SK-N-SH (cell line): Measurements from ENCODE around the gene TRPM2. TPM values are rescaled to one million over a fixed set of nuclear protein-coding genes. Genes with fewer than 3 reads are reported as not detected.

Source experiments
- CTCF ChIA-PET: fragments of 300-600, 350-600 bp; formaldehyde crosslinking; extraction: SDS; loops from one replicate; lab custom pipeline; 2021; lab: Yijun Ruan, JAX
- POLR2A ChIA-PET: fragments of 350-600 bp; sonication (Branson Sonifier 250); formaldehyde crosslinking; extraction: SDS; loops from one replicate; lab custom pipeline; 2020; ENCODE audit warnings: antibody characterized with exemption, inconsistent platforms; lab: Yijun Ruan, JAX
- DNase-seq: peaks from one replicate; pipeline ENCODE4 v3.0.0; 2012
- H2AFZ ChIP-seq: fragments of 200-600 bp; sonication (generic); 2 replicates; pipeline ENCODE4 v1.8.1; 2016; ENCODE audit warnings: antibody characterized with exemption, mild to moderate bottlenecking, low read depth
- H3F3A ChIP-seq: fragments of 200-600 bp; sonication (generic); replicated peaks from 2 replicates; pipeline ENCODE3; 2016; ENCODE audit warnings: antibody characterized with exemption, mild to moderate bottlenecking; ENCODE audit not compliant: insufficient read depth
- H3K27ac ChIP-seq, 2 experiments: fragments of 200-500 bp in 1 of 2; fragments of 200-600 bp in 1 of 2; sonication (Bioruptor generic) in 1 of 2; sonication (generic), shearing (Covaris generic) in 1 of 2; 2 replicates each; pipeline versions ENCODE4 v1.5.1 to v1.6.1; 2014 to 2016; ENCODE audit warnings: low read depth in 2 of 2, inconsistent platforms in 1 of 2, low read length in 1 of 2, mild to moderate bottlenecking in 1 of 2, mixed read lengths in 1 of 2
- H3K27me3 ChIP-seq: fragments of 200-600 bp; sonication (generic), shearing (Covaris generic); 2 replicates; pipeline ENCODE4 v1.6.1; 2016; ENCODE audit warnings: mixed run types; ENCODE audit not compliant: insufficient read depth
- H3K36me3 ChIP-seq, 2 experiments: fragments of 200-500 bp in 1 of 2; fragments of 200-600 bp in 1 of 2; sonication (Bioruptor generic) in 1 of 2; sonication (generic) in 1 of 2; replicated peaks in 1 of 2; 2 replicates each; pipeline versions ENCODE3 to v1.5.1; 2014 to 2016; ENCODE audit warnings: low read length in 1 of 2, mild to moderate bottlenecking in 1 of 2; ENCODE audit not compliant: insufficient read depth in 2 of 2, control insufficient read depth in 1 of 2
- H3K4me1 ChIP-seq, 2 experiments: fragments of 200-500 bp in 1 of 2; fragments of 200-600 bp in 1 of 2; sonication (Bioruptor generic) in 1 of 2; sonication (generic), shearing (Covaris generic) in 1 of 2; 2 replicates each; pipeline versions ENCODE4 v1.5.1 to v1.6.1; 2014 to 2016; ENCODE audit warnings: low read depth in 1 of 2, low read length in 1 of 2, mixed run types in 1 of 2; ENCODE audit not compliant: insufficient read depth in 2 of 2, control insufficient read depth in 1 of 2
- H3K4me2 ChIP-seq: fragments of 200-600 bp; sonication (generic), shearing (Covaris generic); 2 replicates; pipeline ENCODE4 v1.6.1; 2017; ENCODE audit warnings: mixed run types
- H3K4me3 ChIP-seq, 2 experiments: fragments of 200-500 bp in 1 of 2; fragments of 200-600 bp in 1 of 2; sonication (Bioruptor generic) in 1 of 2; sonication (generic), shearing (Covaris generic) in 1 of 2; 2 replicates each; pipeline versions ENCODE4 v1.5.1 to v1.8.1; 2014 to 2016; ENCODE audit warnings: low read depth in 2 of 2, inconsistent platforms in 1 of 2, low read length in 1 of 2, mild to moderate bottlenecking in 1 of 2, mixed read lengths in 1 of 2, moderate library complexity in 1 of 2
- H3K79me2 ChIP-seq: fragments of 200-600 bp; sonication (generic); 2 replicates; pipeline ENCODE4 v1.8.1; 2017; ENCODE audit warnings: mild to moderate bottlenecking; ENCODE audit not compliant: insufficient read depth
- H3K9ac ChIP-seq: fragments of 200-600 bp; sonication (generic); 2 replicates; pipeline ENCODE4 v1.6.1; 2017; ENCODE audit warnings: mixed run types
- H3K9me2 ChIP-seq: fragments of 200-600 bp; sonication (generic); 2 replicates; pipeline ENCODE4 v1.6.1; 2017; ENCODE audit warnings: mixed run types
- H3K9me3 ChIP-seq: fragments of 200-600 bp; sonication (generic); 2 replicates; pipeline ENCODE4 v1.6.1; 2017; ENCODE audit warnings: mixed run types, mild to moderate bottlenecking, moderate library complexity
- H4K20me1 ChIP-seq: fragments of 200-600 bp; sonication (generic); 2 replicates; pipeline ENCODE4 v1.6.1; 2017; ENCODE audit warnings: mild to moderate bottlenecking, mixed run types; ENCODE audit not compliant: insufficient read depth
- EZH2phosphoT487 ChIP-seq: fragments of 200-600 bp; sonication (generic); IDR thresholded peaks from 2 replicates; pipeline ENCODE4 v1.6.1; 2017; ENCODE audit warnings: low read depth, mixed run types, mild to moderate bottlenecking, antibody characterized with exemption, moderate library complexity, borderline replicate concordance
- GATA2 ChIP-seq: sonication (generic); formaldehyde crosslinking; IDR thresholded peaks from 2 replicates; pipeline ENCODE4 v1.5.0; 2020; ENCODE audit warnings: mild to moderate bottlenecking, missing genetic modification reagents
- IRF3 ChIP-seq: fragments of 150-350 bp; IDR thresholded peaks from 2 replicates; pipeline ENCODE4 v1.6.1; 2016; ENCODE audit warnings: mild to moderate bottlenecking, low read depth, low read length
- PBX3 ChIP-seq: IDR thresholded peaks from 2 replicates; pipeline ENCODE4; 2012
- RCOR1 ChIP-seq: fragments of 150-350 bp; IDR thresholded peaks from 2 replicates; pipeline ENCODE4 v1.6.1; 2017; ENCODE audit warnings: antibody characterized with exemption, low read length
- REST ChIP-seq: IDR thresholded peaks from 2 replicates; pipeline ENCODE4 v1.6.1; 2012; ENCODE audit warnings: mild to moderate bottlenecking, low read depth, low read length, moderate library complexity
- SMC3 ChIP-seq: IDR thresholded peaks from 2 replicates; pipeline ENCODE4 v1.6.1; 2012; ENCODE audit warnings: low read depth, low read length, improper control_type of control experiment
- TAF1 ChIP-seq: IDR thresholded peaks from 2 replicates; pipeline ENCODE4 v1.6.1; 2012; ENCODE audit warnings: low read depth, mild to moderate bottlenecking, low read length, moderate library complexity, borderline replicate concordance
- WGBS: methylation state at CpG from one replicate; pipeline ENCODE4 v1.1.6; 2017; ENCODE audit warnings: low lambda C conversion rate; 5-methylcytosine and 5-hydroxymethylcytosine counted together
- polyA plus RNA-seq, 3 experiments: library from polyadenylated mRNA; depleted of rRNA; stranded (reverse); fragments of >200 nt; gene quantifications; 2 replicates each; pipeline ENCODE4 v1.2.3, GENCODE V29; 2012

Gene TRPM2
- polyA plus RNA-seq, 1 of the 3 experiments (the other 2 are of a cell fraction): not detected

- ChIA-PET CTCF (interaction anchor here (0.9 to 1.9 kb wide), 3 partner anchors 12 to 351 kb away, joined by 3 to 6 read pairs (median 3); no protein-coding TSS in a partner anchor), POLR2A (no interaction called here)
- TF ChIP-seq TAF1: no peak
- Histone ChIP-seq H2AFZ (no peak overlapping the region), H3K9ac (no peak overlapping the region), H3K4me3 (no peak overlapping the region), H3K4me1 (peaks cover 0 to 34% of the 10 kb centered on the region in 2 experiments; a peak in 1 of 4 replicates), H3K9me2 (no peaks in the 10 kb centered on the region), H3K79me2 (no peaks in the 10 kb centered on the region), H3K27ac (no peak overlapping the region), H3K4me2 (no peak overlapping the region), H3F3A (no peaks in the 10 kb centered on the region), H3K36me3 (no peaks in the 10 kb centered on the region), H4K20me1 (no peaks in the 10 kb centered on the region), H3K9me3 (no peaks in the 10 kb centered on the region), H3K27me3 (no peaks in the 10 kb centered on the region; the same call in 1 of the 2 replicates)
- no peak for DNase-seq
- 43% methylated on average over 11 of the region's 19 CpGs for WGBS
Observed at GRCh38 chr21:44442266-44443125, 89.1 kb downstream of the TRPM2 start.

- no peaks in the 10 kb centered on the region for H3K9me3 ChIP-seq
- no peaks in the 10 kb centered on the region; the same call in 1 of the 2 replicates for H3K27me3 ChIP-seq
- no peak overlapping the region for H3K27ac ChIP-seq
- DNase-seq: no peak
- 57% methylated on average over 7 of the region's 17 CpGs for WGBS
- H3K4me3 ChIP-seq: no peak overlapping the region
- H3F3A ChIP-seq: no peaks in the 10 kb centered on the region
- POLR2A ChIA-PET: no interaction called here
- no peaks in the 10 kb centered on the region for H4K20me1 ChIP-seq
- peaks cover 0 to 26% of the 10 kb centered on the region in 2 experiments; a peak in 1 of 4 replicates for H3K4me1 ChIP-seq
- no peak for TF ChIP-seq EZH2phosphoT487
- TF ChIP-seq GATA2 (CRISPR knock-in tag): no peak
- TF ChIP-seq SMC3: no peak
- no peak for TF ChIP-seq IRF3
- no peak for TF ChIP-seq RCOR1
- no peak for TF ChIP-seq PBX3
- no peak for TF ChIP-seq REST
- TF ChIP-seq, all 33 proteins: peak for 0
- Histone ChIP-seq H3K79me2 (no peaks in the 10 kb centered on the region), H2AFZ (no peak overlapping the region), H3K36me3 (no peaks in the 10 kb centered on the region), H3K9ac (no peak overlapping the region), H3K4me2 (no peak overlapping the region), H3K9me2 (no peaks in the 10 kb centered on the region)
- CTCF ChIA-PET: interaction anchor here (1.3 to 1.9 kb wide), 2 partner anchors 19 to 350 kb away, joined by 3 to 6 read pairs; no protein-coding TSS in a partner anchor
Observed at GRCh38 chr21:44443291-44443890, 90.0 kb downstream of the TRPM2 start.
